Small intestine (tissue), 7 donors: ENCODE measurements around the gene TSEN15. TPM values are rescaled to one million over a fixed set of nuclear protein-coding genes. Genes with fewer than 3 reads are reported as not detected.
A peak's percentile ranks its signal among the peaks of the same experiment; 100 is the strongest.

ENCODE experiments used
- DNase-seq, 2 donors: peaks; one replicate each; pipeline versions ENCODE4 v3.0.0 to v3.0.0-alpha.2; 2013
- FAIRE-seq: peaks from 2 replicates; lab custom pipeline; 2012; peaks lifted over from hg19 to GRCh38; lab: Jason Lieb, UNC
- H3K27ac ChIP-seq, 3 donors: one replicate each; pipeline ENCODE4 v1.5.1; 2013; ENCODE audit warnings: low read length in 2 of 3, mild to moderate bottlenecking in 2 of 3, control low read depth in 1 of 3, inconsistent platforms in 1 of 3, low read depth in 1 of 3, moderate library complexity in 1 of 3
- H3K27me3 ChIP-seq, 3 donors: one replicate each; pipeline ENCODE4 v1.6.1; 2013; ENCODE audit warnings: low read length in 3 of 3, inconsistent platforms in 1 of 3; ENCODE audit not compliant: control insufficient read depth in 3 of 3, insufficient read depth in 3 of 3
- H3K36me3 ChIP-seq, 3 donors: one replicate each; pipeline ENCODE4 v1.6.1; 2013; ENCODE audit warnings: low read length in 3 of 3, inconsistent platforms in 1 of 3, low read depth in 1 of 3, mild to moderate bottlenecking in 1 of 3, moderate library complexity in 1 of 3; ENCODE audit not compliant: control insufficient read depth in 3 of 3, insufficient read depth in 2 of 3
- H3K4me1 ChIP-seq, 3 donors: one replicate each; pipeline ENCODE4 v1.6.1; 2013; ENCODE audit warnings: low read length in 2 of 3, inconsistent platforms in 1 of 3, low read depth in 1 of 3, mild to moderate bottlenecking in 1 of 3, moderate library complexity in 1 of 3; ENCODE audit not compliant: control insufficient read depth in 3 of 3, insufficient read depth in 2 of 3
- H3K4me3 ChIP-seq, 3 donors: one replicate each; pipeline ENCODE4 v1.5.1; 2013; ENCODE audit warnings: low read length in 3 of 3, control low read depth in 1 of 3, inconsistent platforms in 1 of 3, low read depth in 1 of 3, mild to moderate bottlenecking in 1 of 3, moderate library complexity in 1 of 3
- H3K9me3 ChIP-seq, 2 donors: one replicate each; pipeline ENCODE4 v1.6.1; 2013; ENCODE audit warnings: low read depth in 1 of 2, low read length in 1 of 2; ENCODE audit not compliant: control insufficient read depth in 2 of 2, insufficient read depth in 1 of 2
- WGBS, 3 donors: extraction: QIAGEN DNeasy Blood & Tissue Kit; methylation state at CpG; one replicate each; pipeline ENCODE4 v1.1.7; 2013; 5-methylcytosine and 5-hydroxymethylcytosine counted together
- polyA plus RNA-seq, 4 donors: library from polyadenylated mRNA; stranded (reverse) in 3 of 4; unstranded in 1 of 4; fragments of 200-250 nt in 3 of 4; fragments of 120-200 nt in 1 of 4; gene quantifications; one replicate each; pipeline versions ENCODE4 v1.2.1 to v1.2.3, GENCODE V29; 2013
- donor health status: healthy with polysubstance abuse.
- donor health status: control.
- donor health status: control.
- donor health status: Bipolar disorder and iron deficiency.
- donor health status: healthy.

The TSEN15 gene
- polyA plus RNA-seq, 4 donors, result 7.6 to 25.3 (median 15.4) TPM

DNA sequence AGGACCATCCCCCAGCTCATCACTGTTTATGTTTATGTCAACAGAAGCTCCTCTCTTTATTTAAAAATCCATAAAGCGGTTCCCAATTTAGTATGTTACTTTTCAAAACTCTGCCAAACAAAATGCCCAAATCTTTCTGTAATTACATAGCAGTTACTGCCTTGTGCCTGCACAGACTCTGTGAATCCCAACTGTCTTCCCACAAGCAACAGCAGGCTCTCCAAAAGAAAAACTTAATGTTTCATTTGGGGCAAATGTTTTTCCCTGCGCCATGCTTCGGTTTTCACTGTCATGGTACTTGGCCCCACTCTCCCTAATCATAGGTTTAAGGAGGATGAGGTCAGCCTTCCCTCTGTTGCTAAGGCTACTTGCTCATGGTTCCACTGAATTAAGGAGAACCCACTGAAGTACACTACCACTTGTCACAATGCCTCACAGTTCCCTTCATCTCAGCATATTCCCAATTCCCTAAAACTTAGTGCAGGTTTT lies 18.6 kb upstream of the TSEN15 start:
- DNase-seq, result no peak
- no peak overlapping the region for H3K4me3 ChIP-seq
- FAIRE-seq, result no peak
- peaks cover 0 to 7% (median 0%) of the 10 kb centered on the region in 3 donors for H3K4me1 ChIP-seq
- no peaks in the 10 kb centered on the region for H3K9me3 ChIP-seq
- peaks cover 5 to 35% (median 7%) of the 10 kb centered on the region in 3 donors for H3K27me3 ChIP-seq
- H3K36me3 ChIP-seq, result no peaks in the 10 kb centered on the region
- 85 to 96% (median 86%) methylated on average over 3 of the region's 3 CpGs for WGBS, 3 donors
- H3K27ac ChIP-seq, result no peak overlapping the region

GRCh38 chr1:184033711-184034167 lies 17.8 kb upstream of the TSEN15 start:
- DNase-seq (no peak), FAIRE-seq (no peak)
- Histone ChIP-seq H3K36me3 (no peaks in the 10 kb centered on the region), H3K27me3 (peaks cover 5 to 40% (median 7%) of the 10 kb centered on the region in 3 donors), H3K27ac (no peak overlapping the region), H3K4me1 (peaks cover 0 to 7% (median 0%) of the 10 kb centered on the region in 3 donors), H3K9me3 (no peaks in the 10 kb centered on the region), H3K4me3 (no peak overlapping the region)
- 66 to 72% (median 70%) methylated on average over 2 of the region's 2 CpGs for WGBS, 3 donors

- Histone ChIP-seq H3K9me3 (no peaks in the 10 kb centered on the region), H3K4me1 (peaks cover 0 to 7% (median 0%) of the 10 kb centered on the region in 3 donors), H3K36me3 (no peaks in the 10 kb centered on the region), H3K4me3 (no peak overlapping the region), H3K27ac (no peak overlapping the region), H3K27me3 (peaks cover 7 to 49% (median 8%) of the 10 kb centered on the region in 3 donors)
- FAIRE-seq (no peak), DNase-seq (no peak)
- 75 to 92% (median 86%) methylated on average over 2 of the region's 2 CpGs for WGBS, 3 donors
These were observed 16.7 kb upstream of the TSEN15 start for GRCh38 chr1:184034761-184035379.

- Histone ChIP-seq H3K27me3 (peaks cover 7 to 53% (median 8%) of the 10 kb centered on the region in 3 donors), H3K4me1 (peaks cover 0 to 7% (median 0%) of the 10 kb centered on the region in 3 donors), H3K27ac (no peak overlapping the region), H3K36me3 (no peaks in the 10 kb centered on the region), H3K4me3 (peak overlapping the region in 2 of 3 donors; percentile 11 to 46), H3K9me3 (no peaks in the 10 kb centered on the region)
- FAIRE-seq (no peak), DNase-seq (peak in 1 of 2 donors; percentile 10)
- WGBS, 3 donors, result 18 to 21% (median 19%) methylated on average over 31 of the region's 31 CpGs
These were observed 15.6 kb upstream of the TSEN15 start for GRCh38 chr1:184035719-184036516.

DNA sequence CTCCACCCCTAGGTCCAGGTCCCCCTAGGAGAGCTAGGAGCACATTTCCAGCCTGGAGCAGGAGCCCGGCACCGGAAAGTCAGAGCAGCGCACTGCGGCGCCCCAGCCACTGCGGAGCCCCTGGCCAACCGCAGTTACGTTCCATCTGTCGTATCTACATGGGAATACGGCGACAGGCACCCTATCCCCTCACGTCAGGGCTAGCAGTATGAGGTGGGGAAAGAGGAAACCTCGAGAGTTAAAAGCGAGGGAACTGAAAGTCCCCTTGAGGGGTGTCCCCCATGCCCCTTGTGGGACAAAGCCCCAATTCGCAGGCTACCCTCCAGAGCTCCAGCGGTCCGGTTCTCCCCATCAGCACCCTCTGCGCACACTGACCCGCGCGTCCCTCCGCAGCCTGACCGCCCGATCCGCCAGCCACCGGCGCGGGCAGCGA lies 15.0 kb upstream of the TSEN15 start:
- Histone ChIP-seq H3K36me3 (no peaks in the 10 kb centered on the region), H3K27ac (no peak overlapping the region), H3K4me3 (peak overlapping the region in 2 of 3 donors; percentile 46 to 62), H3K4me1 (peaks cover 0 to 7% (median 0%) of the 10 kb centered on the region in 3 donors), H3K9me3 (no peaks in the 10 kb centered on the region), H3K27me3 (peaks cover 7 to 55% (median 8%) of the 10 kb centered on the region in 3 donors)
- DNase-seq, result peak in 1 of 2 donors; percentile 43
- 1 to 3% (median 2%) methylated on average over 28 to 29 of the region's 29 CpGs for WGBS, 3 donors
- FAIRE-seq, result no peak

DNA sequence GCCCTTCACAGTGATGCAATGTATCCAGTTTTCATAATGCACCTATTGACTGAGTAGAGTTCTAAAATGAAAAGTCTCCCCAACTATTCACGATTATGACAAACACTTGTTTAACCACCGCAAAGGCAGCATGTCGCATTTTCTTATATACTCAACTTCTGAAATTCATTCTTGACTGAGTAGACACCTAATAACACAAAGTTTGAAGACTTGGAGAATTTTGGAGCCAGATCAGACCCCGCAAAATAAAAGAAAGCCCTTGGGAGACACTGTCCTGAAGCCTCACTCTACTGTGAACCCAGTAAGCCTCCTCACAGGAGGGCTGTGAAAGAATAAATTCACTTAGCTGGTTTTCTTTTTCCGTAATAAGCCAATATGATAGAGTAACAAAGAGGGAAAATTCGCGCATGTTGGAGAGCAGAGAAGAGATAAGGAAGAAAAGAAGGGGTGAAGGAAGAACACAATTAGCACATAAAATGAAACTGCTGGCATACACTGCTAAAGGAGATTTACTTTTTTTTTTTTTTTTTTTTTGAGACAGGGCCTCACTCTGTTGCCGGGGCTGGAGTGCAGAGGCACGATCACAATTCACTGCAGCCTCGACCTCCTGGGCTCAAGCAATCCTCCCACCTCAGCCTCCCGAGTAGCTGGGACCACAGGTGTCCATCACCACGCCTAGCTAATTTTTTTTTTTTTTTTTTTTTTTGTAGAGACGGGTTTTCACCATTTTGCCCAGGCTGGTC lies 13.5 kb upstream of the TSEN15 start:
- WGBS, 3 donors, result 74 to 84% (median 81%) methylated on average over 13 of the region's 13 CpGs
- peaks cover 0 to 7% (median 0%) of the 10 kb centered on the region in 3 donors for H3K4me1 ChIP-seq
- H3K36me3 ChIP-seq, result no peaks in the 10 kb centered on the region
- H3K27ac ChIP-seq, result no peak overlapping the region
- peaks cover 7 to 56% (median 8%) of the 10 kb centered on the region in 3 donors for H3K27me3 ChIP-seq
- FAIRE-seq (no peak), DNase-seq (no peak)
- H3K9me3 ChIP-seq, result no peaks in the 10 kb centered on the region
- peak overlapping the region in 2 of 3 donors; percentile 35 to 62 for H3K4me3 ChIP-seq

DNA sequence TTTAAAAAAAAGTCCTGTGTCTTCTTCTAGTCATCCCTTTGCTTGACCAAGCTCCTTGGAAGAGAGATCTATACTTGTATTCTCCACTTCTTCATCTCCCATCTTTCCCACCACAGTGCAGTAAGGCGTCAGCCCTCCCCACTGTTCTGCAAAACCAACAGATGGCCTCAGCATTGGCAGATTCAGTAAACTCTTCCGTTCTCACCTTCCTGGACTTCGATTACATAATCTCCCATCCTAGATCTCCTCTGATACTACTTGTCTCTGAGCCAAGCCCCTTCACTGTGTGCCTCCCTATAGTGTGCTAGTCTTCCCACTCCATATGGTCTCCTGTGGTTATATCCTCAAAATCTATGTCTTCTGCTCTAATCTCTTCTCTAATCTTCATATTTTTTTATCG lies 12.4 kb upstream of the TSEN15 start:
- Histone ChIP-seq H3K27ac (no peak overlapping the region), H3K4me1 (peaks cover 0 to 7% (median 0%) of the 10 kb centered on the region in 3 donors), H3K27me3 (peaks cover 7 to 55% (median 8%) of the 10 kb centered on the region in 3 donors), H3K4me3 (no peak overlapping the region), H3K9me3 (no peaks in the 10 kb centered on the region), H3K36me3 (no peaks in the 10 kb centered on the region)
- no peak for DNase-seq
- FAIRE-seq, result no peak
- WGBS, 3 donors, result 82 to 88% (median 83%) methylated on average over 4 of the region's 4 CpGs

- H3K4me3 ChIP-seq, result no peak overlapping the region
- no peaks in the 10 kb centered on the region for H3K9me3 ChIP-seq
- DNase-seq (no peak), FAIRE-seq (no peak)
- WGBS, 3 donors, result 80 to 83% (median 81%) methylated on average over 3 of the region's 3 CpGs
- H3K4me1 ChIP-seq, result peaks cover 0 to under 1% (median 0%) of the 10 kb centered on the region in 3 donors
- no peaks in the 10 kb centered on the region for H3K36me3 ChIP-seq
- no peak overlapping the region for H3K27ac ChIP-seq
- peaks cover 0 to 35% (median 3%) of the 10 kb centered on the region in 3 donors for H3K27me3 ChIP-seq
These were observed 9.8 kb upstream of the TSEN15 start for GRCh38 chr1:184041731-184042130.
